UCSD-AML1 (cell line): ENCODE results near the gene PARD3B.

Experiments used
- DNase-seq: peaks from one replicate; lab custom pipeline; 2025; ENCODE audit not compliant: unreplicated experiment; lab: John Stamatoyannopoulos, UW

The PARD3B gene

DNA sequence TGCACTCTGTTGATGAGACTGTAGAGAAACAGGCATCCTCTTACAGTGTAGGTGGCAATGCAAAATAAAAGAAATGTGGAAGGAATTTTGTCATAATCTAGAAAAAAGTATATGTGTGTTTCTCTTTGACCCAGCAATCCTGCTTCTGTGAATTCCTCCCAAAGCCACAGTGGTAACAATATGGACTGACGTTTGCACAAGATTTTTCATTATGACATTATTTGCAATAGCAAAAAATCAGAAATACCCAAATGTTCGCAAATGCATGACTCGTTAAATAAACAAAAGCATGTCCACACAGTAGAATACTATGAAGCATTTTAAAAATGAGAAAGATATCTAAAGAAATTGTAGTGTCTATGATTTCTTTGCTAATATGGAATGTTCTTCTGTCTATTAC is 881.8 kb downstream of the PARD3B start:
- DNase-seq, result no peak

DNA sequence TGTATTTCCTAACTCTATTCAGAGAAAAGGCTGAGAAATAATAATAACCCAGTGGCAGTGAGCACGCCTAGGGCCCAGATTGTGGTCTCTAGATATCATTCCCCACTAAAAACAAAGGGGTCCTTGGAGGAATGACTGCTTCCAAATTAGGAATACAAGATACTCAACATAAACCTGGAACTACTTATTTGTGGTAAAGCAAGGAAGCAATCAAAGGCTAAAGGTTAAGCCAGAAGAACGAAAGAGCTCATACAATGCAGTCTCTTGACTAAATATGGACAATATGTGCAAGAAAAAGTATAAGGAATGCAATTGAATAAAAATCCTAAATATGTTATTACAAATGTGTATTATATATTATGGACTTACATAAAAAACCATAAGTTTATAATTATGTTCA is 883.5 kb downstream of the PARD3B start:
- no peak for DNase-seq

DNA sequence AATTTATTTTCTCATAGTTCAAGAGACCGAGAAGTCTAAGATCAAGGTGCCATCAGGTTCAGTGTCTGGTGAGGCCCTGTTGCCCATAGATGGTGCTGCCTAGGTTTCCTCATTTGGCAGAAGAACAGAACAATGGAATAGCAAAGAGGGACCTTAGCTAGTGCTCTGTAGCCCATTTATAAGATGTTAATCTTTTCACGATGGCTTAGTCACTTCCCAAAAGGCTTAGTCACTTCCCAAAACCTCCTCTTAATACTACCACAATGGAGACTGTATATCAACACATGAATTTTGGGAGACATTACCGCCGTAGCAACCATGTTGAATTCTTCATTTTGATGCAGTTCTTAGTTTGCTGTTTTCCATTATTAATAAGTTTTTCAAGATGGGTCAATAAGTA is 890.7 kb downstream of the PARD3B start:
- no peak for DNase-seq

DNA sequence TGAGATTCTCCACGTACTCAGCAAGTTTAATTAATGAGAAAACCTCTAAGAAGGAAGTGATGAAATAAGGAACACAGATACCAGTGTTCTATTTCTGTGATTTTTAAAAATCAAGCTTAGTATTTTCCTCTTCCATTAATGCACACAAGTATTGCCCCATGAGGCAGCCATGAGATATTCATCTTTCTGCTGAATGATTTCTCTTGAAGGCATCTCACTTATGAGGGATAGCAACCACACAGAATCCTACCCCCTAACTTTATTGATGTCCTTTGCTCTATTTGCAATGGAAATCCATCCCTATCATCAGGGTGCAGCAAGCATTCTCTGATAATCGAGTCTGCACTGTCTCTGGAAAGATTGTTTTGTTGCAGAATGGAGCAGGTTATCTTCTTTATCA is 893.0 kb downstream of the PARD3B start:
- DNase-seq, result no peak

DNA sequence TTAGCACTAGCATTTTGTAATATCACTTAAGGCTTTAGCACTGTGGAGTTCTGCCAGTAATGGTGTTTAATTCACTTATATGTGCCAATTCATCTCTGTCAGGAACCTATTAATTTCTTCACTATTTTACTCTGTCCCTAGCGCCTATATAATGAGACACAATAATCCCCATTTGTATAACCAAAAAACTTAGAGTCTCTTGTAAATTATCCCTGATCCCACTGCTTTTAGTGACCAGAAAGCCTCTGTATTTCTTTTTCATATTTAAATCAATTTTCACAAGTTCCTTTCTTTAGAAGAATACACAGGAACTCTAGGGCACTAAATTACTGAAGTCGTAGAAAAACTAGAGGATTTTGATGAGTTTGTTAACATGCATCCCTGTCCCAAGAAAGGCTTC is 894.3 kb downstream of the PARD3B start:
- no peak for DNase-seq

DNA sequence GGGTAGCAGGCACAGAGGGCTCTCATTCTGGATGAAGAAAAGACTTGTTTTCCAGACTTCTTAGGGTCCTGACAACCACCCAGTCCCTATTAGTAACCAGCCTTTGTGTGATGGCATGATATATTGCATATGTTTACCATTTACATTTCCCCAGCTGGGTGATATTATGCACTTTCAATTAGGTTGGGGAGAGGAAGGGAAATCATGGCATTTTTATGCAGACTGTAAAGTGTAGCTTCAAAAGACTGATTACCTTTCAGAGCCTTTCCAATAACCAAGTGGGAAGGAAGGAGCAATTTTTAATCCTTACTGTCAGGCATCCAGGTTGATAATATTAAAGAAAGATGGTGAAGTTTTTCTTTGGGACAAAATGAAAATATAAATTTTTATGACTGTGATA is 896.2 kb downstream of the PARD3B start:
- DNase-seq, result no peak

DNA sequence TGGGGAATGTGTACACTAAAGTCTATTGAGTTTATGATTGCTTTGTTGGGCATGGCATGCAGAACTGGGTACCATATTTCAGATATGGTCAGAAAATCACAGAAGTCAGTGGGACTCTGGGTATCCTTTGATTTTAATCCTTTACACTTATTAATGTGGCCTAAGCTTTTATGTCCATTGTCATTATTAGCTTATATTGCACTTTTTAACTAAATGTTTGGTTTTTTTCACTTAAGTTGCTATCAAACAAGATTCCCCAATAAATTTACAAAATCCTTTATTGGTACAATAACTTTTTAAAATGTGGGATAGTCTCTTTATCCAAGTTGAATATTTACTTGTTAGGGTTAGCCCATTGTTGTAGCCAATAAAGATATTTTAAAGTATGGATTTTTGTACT is 902.9 kb downstream of the PARD3B start:
- no peak for DNase-seq

DNA sequence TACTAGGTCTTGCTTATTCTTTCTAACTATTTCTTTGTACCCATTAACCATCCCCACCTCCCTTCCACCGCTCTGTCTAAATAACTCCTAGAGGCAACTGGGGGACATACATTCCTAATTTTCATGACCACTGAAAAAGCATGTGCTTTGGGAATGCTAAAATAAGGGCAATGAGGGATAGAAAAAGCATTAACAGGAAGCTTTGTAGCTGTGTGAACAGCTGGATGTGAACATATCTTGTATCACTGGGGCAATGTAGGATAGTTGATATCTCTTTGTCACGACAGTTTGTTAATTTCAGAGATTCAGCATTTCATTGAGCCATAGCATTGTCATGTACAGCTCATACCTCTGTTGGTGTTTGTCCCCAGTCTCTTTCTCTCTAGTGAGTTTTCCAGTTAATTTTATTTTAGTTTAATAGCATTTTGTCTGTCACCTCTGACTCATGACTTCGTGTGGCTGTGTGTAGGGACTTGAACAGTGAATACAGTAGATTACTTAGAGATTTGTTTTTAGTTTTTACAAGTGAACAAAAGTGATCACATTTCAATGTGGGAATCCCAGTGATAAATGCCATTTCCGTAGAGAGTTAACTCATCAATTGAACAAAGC is 906.7 kb downstream of the PARD3B start:
- no peak for DNase-seq

DNA sequence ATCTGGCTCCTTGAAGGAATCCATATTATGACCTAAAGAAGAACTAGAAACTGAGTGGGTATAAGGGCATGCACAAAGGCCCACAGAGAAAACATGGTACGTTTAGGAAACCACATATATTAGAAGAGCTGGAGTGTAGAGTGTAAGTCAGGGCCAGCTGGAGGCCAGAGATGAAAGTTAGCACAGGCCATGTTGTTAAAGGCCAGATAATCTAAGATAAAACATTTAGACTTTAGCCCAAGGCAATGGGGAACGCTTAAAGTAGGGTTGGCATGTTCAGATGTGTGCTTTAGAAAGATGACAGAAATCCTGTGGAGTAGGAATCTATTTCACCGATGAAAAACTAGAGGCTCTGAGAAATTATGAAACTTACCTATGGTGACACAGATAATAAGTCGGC is 907.9 kb downstream of the PARD3B start:
- DNase-seq, result no peak

DNA sequence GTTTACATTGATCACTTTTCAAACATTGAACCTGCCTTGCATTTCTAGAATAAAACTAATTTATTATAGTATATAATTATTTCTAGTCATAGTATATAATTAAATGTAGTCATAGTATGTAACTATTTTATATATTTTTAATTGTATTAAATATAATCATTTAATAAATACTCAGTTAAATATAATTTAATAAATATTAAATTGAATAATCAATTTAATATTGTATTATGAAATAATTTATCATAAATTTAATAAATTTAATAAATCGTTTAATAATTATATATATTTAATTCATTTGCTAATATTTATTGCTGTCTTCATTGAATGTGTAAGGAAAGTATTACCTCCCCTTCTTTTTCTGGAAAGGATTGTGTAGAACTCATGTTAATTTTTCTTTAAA is 911.4 kb downstream of the PARD3B start:
- no peak for DNase-seq

DNA sequence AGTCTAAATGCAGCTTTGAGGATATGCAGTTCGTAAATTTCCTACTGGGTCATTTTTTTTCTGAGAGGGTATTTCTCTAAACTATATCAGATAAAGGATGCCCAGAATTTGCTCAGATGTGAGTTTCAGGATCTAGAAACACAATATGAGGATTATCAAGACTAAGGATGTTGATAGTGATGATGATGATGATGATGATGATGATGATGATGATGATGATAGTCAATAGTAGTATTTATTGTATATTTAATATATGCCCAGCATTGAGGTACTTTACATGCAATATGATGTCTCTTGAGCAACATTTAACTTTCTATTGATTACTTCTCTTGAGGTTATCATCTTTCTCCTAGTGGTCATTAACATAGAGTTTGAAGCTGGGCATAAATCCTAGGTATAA is 914.9 kb downstream of the PARD3B start:
- no peak for DNase-seq

DNA sequence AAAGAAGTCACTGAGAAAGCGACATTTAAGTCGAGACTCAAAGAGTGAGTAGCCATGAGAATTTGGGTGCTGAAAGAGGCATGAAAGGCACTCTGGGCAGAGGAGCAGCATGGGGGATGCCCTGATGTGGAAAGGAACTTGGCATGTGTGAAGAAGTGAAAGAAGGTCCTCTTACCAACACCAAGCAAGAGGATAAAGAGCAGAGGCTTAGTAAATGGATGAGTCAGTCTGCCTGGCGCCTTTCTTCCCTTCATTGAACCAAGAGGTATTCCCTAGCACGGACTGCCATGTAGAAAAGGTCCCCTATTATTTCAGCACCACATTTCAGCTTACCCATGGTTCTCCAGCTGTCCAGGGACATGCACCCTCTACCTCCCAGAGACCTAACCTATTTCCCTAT is 915.9 kb downstream of the PARD3B start:
- no peak for DNase-seq

DNA sequence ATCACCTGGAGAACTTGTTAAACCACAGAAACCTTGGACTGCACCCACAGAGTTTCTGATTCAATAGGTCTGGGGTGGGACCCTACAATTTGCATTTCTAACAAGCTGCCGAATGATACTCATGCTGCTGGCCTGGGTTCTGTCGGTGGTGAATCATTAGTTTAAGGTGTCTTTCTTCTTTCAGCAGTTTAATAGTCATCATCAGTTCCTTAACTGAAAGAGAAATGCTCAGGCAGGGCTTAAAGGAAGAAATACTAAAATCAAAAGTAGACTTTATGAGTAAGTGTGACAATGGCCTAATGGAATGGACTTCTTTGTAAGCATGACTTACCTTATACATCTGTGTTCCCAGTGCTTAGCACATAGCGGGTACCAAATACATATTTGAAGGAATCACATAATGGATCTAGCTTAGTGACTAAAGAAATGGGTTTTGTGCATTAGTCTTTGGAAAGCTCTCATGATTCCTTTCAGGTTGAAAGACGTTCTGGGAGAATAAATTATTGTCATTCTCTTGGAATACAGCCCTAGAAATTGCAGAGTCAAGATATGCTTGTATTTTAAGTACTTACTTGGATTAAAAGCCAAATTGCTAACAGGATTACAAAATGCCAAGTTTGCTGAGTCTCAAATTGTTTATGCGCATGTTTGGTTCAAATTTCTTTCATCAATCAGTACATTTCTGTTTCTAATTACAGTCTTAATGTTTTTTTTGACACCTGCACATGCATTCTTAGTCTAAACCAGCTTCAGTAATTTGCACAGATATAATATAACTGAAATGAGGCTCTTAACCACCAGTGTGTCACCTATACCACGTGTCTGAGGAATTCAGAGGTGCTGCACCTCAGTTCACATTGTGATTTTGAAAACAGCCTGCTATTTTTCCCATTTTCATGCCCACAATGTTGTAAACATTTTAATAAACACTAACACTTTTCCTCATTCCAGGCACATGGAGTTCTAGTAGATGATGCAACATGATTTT is 916.7 kb downstream of the PARD3B start:
- no peak for DNase-seq

DNA sequence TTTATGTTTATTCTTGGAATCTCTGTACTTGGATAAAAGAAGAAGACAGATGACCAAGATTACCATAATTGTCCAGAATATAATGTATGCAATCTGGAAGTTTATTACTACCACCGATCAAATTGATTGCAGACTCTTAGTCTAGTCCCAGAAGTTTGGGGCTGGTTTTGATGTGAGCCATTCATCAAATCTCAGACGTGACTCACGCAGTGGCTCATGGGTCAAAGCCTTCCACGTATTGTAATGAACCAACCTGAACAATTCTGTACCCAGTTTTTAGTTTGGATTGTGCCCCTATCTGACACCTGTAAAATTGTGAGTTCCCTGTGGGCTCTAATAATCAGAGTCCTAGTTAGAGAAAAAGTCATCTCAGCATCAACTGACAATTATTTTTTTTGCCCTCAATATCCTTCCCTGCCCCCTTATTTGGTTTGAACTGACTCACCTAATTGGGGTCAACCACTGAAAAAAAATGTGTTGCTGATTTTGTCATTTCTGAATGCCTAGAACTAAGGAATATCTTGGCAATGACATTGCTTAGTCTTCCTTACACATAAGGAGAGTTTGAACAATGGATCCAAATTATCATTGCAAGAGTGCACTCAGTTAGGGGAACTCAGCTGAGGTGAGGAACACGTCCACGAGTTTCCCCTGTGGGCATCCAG is 917.5 kb downstream of the PARD3B start:
- no peak for DNase-seq

DNA sequence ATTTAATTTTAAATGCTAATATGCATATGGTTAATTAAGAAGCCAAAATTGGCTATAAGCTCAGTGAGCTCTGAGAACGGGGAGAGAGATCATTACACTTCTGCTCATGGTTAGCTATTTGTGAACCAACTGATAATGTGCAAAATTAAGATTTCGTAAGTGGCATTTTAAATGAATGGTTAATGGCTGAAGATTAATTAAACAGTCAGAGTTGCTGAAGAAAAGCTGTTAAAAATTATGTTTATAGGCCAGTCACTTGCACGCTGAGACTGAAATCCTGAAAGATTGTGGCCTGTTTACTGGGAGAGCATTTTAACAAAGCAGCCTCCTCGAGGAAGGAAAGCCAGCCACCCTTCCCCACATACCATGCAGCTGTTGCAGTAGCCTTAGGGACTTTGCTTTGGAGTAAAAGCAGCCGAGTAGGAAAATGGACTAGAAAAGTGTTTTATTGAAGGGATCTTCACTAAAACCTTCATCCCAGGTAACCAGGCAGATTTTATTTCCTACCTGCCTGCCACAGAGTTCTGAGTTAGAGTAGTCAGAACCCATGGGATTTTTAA is 918.3 kb downstream of the PARD3B start:
- no peak for DNase-seq

DNA sequence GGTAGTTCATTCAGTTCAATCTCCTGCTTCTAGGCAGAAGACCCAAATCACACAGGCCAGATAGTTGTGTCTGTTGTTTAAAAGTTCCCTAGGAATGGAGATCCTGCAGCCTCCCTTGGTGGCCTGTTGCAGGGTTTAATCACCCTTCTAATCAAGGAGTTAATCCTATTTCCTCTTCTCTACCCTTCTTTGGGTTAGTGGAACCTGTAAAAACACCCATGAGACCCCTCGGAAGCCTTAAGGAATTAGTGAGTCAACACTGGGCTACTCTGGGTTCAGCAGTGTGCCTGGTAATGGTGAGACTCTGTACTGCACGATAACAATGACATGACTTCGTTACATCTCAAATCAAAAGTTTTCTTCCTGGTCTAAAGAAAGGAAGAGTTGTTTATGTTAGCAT is 919.4 kb downstream of the PARD3B start:
- DNase-seq, result no peak

DNA sequence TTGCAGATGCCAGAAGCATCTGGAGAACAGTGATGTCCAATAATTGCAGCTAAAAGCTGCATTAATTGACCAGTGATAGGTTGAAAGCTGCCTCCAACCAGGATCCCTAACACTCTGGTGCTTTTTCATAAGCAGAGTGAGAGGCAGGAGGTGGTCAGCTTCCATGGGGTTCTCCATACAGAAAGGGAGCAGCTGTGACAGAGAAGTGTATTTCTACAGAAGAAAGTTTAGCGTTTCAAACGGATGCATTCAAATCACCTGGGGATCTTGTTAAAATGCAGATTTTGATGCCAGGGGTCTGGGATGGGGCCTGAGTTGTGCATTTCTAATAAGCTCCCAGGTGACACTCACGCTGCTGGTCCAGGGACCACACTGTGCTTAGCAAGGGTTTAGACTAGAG is 920.5 kb downstream of the PARD3B start:
- no peak for DNase-seq

DNA sequence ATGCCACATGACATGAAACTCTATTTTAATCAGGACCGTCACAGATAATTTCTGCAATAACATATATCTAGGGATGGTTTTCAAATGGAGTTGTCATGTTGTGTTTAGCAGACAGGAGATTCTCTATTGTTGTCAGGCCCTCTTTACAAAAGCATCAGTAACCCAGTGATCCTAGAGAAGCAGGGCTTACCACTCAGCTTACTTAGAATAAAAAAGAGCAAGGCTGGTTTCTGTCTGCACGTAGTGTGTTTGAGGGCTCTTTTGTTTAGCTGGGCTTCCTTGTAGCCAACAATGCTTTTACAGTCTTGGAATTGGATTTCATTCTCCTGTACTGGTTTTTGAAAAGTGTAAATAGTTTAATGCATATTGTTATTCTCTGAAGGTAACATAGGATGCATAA is 926.5 kb downstream of the PARD3B start:
- no peak for DNase-seq

DNA sequence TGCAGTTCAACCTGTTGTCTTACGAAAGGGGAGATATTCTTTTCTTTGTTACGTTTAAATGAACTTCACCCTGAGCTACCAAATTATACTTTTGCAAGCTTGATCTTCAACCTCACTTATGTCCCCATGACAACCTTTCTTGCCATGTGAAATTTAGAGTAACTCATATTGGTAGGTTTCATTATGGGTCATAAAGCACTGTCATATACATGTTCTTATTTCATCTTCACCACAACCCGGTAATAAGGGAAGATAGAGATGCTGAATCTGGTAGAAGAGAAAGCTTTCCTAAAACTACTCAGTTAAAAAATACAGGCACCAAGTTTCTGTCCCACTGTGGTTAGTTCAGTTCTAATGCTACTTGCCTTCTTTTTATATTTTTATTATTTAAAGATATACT is 928.5 kb downstream of the PARD3B start:
- DNase-seq, result no peak

DNA sequence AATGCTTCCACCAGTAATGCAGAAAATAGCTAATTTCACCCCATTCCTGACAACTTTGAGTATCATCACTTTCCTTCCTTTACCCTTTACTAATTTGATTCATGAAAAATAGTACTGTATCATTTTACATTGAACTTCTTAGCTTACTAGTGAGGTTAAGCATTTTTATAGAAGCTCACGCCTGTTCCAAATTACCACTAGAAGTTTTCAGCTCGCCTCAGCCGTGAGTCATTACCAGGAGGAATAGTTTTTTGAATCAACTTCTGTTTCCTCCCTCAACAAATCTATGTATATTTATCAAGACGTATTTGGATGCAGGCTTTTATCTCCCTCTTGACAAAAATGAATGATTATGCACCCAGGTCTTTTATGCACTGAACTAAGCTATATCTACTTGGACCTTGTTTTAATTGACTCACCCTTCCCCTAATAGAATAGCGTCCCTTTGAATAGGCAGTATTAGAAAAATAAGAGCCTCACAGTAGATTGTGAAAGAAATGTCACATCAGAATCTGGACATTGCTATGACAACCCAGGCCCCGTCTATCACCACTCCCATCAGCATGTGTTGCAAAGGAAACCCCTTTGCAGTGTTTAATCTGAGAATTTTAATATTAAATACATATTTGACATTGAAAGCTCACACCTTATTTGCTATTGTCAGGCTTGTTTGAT is 929.6 kb downstream of the PARD3B start:
- no peak for DNase-seq

DNA sequence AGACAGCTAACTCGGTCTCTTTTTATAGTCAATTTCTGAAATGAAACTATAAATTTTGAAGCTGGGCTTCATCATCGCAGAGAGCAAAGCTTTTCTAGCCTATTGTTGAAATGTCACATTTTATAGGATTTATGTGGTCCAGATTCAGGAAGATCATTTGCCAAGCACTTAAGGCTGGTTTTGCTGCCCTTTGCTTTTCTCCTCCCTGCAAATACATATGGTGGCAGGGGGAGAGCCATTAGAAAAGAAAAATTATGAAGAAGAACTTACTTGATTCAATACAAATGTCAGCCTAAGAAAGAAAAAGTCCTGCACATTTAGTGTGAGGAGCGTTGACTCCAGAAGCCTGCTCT is 930.1 kb downstream of the PARD3B start:
- DNase-seq, result no peak
